ENCODE data around the gene ZNF587.
"Not testable (repeated sequence)": the region's sequence is repeated elsewhere in the genome, so short reads cannot be mapped to it uniquely, and the experiment has no call there.

The ZNF587 gene

DNA sequence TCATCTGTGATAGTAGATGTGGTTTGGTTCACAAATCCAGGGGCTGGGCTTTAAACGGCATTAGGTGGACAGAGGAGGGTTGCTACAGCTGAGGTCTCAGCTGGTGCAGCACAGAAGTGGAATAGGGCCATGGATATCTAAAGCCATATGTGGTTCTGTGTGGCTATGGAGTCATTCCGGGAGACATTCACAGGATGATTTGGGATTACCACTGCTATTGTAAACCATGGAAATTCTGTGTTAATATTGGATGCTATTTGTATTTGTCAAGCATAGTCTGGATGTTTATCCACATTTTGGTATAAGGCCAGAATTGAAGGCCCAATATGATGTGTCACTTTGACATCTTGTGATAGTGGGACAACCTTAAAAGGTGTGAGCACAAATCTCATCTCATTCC is 26.5 kb upstream of the ZNF587 start:
- DNase-seq = not testable (repeated sequence)

DNA sequence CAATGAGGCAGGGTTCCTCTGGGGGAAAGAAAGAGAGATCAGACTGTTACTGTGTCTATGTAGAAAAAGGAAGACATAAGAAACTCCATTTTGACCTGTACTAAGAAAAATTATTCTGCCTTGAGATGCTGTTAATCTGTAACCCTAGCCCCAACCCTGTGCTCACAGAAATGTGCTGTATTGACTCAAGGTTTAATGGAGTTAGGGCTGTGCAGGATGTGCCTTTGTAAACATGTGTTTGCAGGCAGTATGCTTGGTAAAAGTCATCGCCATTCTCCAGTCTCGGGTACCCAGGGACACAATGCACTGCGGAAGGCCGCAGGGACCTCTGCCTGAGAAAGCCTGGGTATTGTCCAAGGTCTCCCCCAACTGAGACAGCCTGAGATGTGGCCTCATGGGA is 26.1 kb upstream of the ZNF587 start:
- not testable (repeated sequence) for DNase-seq

DNA sequence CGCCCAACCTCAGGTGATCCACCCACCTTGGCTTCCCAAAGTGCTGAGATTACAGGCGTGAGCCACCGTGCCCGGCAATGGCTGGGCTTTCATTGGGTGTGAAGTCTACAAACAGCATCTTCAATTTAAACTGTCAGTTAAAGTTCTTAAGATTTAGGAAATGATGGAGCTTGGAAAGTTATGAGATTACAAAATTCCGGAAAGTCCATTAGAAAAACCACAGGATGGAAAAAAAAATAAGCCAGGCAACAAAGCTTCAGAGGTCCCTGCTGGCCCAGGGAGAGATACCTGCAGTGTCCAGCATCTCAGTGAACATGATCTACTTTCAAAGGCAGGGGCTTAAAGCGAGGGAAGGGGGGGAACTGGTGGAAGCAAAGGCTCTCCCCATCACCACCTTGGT is 24.1 kb upstream of the ZNF587 start:
- no peak for DNase-seq

DNA sequence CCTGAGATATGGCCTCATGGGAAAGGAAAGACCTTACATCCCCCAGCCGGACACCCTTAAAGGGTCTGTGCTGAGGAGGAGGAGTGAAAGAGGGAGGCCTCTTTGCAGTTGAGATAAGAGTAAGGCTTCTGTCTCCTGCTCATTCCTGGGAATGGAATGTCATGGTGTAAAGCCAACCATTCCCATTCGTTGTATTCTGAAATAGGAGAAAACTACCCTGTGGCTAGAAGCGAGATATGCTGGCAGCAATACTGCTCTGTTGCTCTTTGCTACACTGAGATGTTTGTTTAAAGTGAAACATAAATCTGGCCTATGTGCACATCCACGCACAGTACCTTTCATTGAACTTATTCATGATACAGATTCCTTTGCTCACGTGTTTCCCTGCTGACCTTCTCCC is 20.3 kb upstream of the ZNF587 start:
- no peak for DNase-seq

DNA sequence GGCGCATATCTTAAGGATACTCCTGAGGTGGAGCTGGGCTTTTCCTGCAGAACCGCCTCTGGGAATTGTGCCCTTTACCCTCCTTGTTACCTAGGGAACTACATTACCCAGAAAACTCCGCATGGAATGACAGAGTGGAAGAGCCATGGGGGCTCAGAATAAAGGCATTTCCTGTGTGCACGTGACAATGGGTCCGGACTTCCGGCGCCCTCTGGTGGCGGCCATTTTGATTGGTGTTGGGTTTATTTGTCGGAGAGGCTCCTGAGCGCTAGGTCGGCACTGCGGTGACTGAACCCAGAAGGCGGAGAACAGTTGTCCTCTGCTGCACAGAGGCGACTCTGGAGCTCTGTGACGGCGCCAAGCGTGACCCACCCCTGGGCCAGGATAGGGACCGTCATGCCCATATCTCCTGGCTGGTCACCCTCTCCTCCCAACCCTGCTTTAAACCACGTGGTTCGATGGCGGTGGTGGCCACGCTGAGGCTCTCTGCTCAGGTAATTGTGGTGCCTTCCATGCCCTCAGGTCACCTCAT is 19.5 kb upstream of the ZNF587 start, which contains the start of gene ZNF587B:
Gene ZNF587B (plus strand): TSS at position 229 of the 532 bp plus-strand sequence. CDS start 230 bp downstream, at position 459.
- no peak for DNase-seq

DNA sequence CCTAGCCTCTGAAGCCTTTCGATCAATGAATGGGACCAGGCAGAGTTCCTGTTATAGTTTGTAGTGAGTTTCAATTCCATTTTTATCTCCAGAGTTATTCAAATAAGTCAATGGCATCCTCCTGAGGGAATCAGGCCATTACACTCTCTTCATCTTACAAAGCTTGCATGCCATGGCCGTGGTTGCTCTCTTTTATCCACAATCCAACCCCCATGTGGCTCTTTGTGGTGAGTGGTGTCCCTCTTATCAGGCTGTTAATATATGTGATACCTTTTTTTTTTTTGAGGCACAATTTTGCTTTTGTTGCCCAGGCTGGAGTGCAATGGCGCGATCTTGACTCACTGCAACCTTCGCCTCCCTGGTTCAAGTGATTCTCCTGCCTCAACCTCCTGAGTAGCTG is 12.7 kb upstream of the ZNF587 start:
- not testable (repeated sequence) for DNase-seq

DNA sequence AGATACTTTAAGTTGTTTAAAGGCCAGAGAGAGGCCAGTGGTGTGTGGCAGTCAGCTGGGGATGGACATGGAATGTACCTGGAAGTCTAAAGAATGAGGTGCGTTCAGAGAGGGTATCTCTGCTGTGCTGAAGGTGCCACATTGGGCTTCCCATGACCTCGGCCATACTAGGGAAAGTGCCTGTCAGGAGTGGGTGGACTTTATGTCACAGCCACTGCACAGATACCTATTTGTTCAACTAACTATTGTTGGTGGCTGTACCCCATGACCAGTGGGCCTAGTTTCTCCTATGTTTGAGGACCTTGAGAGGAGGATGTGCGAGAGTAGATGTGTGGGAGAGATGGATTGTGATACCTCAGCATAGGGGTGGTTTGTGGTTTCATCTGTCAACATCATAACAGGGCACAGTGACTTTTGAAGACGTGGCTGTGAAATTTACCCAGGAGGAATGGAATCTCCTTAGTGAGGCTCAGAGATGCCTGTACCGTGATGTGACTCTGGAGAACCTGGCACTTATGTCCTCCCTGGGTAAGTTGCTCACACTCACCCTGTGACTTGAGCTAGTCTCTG is 11.0 kb upstream of the ZNF587 start:
- DNase-seq = not testable (repeated sequence)

DNA sequence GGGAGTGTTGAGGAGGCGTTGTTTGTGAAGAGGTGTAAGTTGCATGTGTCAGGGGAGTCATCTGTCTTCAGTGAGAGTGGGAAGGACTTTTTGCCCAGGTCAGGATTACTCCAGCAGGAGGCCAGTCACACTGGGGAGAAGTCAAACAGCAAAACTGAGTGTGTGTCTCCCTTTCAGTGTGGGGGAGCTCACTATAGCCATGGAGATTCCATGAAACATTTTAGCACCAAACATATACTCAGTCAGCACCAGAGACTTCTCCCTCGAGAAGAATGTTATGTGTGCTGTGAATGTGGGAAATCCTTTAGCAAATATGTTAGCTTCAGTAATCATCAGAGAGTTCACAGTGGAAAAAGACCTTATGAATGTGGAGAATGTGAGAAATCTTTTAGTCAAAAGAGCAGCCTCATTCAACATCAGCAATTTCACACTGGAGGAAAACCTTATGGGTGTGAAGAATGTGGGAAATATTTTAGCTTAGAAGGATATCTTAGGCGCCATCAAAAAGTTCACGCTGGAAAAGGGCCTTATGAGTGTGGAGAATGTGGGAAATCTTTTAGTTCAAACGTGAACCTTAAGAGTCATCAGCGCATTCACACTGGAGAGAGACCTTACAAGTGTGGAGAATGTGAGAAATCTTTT is 8.4 kb upstream of the ZNF587 start:
- DNase-seq = no peak

DNA sequence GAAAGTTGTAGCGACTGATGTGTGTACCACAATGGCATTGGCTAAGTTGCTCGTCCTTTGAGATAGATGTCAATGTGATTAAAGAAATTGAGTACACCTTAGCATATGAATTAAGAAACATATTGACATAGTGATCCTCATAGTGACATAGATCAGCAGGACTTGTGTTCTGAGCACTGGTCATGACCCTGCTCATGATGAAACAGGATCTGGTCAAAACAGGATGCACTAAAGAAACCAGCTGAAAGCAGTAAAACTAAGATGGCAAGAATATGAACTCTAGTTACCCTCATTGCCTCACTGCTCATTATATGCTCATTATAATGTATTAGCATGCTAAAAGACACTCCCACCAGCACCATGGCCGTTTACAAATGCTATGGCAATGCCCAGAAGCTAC is 2.5 kb upstream of the ZNF587 start:
- DNase-seq = not testable (repeated sequence)

DNA sequence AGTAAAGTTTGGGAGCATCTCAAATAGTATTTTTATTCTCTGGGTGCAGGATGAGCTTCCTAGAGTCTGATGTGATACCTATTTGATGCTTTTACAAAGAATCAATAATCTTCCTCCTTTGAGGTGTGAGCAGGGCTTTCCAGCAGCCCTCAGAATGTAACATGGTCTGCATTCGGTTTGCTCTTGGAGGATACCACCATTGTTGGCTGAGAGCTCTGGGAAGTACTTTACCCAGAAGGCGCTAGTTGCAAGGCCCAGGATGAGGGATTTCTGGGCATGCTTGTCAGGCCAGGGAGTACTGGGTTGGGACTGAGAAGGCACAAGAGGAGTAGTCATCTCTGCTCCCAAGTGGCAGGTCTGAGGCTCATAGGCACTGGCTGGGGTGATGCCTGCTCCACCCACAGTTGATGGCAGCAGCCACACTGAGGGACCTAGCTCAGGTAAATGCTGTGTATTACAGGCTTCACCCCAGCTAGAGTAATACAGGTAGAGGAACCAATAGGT is 445 bp upstream of the ZNF587 start:
- not testable (repeated sequence) for DNase-seq

DNA sequence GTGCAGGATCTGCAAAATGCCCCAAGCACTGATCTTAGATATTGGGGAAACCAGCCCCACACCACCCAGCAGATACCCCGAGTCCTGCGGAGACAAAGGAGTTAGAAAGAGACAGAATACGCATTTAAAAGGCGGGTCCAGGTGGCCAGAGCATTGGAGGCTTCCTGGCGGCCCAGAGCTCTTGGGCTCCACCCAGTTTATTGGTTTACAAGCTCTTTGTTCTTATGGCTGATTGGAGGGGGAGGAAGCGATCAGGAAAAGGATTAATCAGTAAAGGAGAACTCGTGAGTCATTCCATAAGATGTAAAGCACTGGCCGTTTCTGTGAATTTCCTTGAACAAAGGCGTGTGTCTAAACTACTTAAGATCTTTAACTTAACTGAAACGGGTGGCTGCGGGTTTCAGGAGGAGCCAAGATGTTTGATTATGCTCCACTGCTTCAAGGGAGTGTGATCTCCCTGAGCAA is 926 bp downstream of the ZNF587 start:
- DNase-seq = peak; percentile 66

DNA sequence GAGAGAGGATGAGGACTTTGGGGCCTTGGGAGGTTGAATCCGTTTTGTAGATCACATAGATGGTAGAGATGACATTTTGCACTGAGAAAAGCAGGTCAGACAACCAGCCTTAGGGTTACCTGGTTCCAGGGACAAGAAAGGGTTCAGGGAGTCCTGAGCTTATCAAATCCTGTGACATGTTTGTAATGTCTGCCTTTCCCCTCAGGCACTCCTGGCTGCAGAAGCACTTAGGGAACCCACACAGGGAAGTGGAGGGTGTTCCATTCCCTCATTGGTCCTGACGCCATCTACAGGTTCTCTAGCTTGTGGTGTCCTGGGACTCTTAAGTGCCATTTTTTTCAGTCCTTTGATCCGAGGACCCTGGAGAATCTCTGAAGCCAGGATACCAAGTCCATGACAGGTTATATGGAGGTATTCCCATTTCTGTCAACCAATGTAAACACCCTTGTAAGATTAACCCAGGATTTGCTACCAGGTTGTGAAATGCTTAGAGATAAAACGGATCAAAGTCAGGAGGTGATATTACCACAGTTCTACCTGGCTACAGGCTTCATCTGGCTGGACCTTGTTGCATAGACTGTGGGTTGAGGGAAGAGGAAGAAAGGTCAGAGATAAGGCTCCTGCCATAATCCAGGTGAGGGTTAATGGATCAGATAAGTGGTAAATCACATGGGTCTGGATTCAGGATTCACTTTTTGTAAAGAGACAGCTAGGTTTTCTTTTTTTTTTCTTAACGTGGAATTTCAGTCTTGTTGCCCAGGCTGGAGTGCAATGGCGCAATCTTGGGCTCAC is 2.3 kb downstream of the ZNF587 start:
- not testable (repeated sequence) for DNase-seq

DNA sequence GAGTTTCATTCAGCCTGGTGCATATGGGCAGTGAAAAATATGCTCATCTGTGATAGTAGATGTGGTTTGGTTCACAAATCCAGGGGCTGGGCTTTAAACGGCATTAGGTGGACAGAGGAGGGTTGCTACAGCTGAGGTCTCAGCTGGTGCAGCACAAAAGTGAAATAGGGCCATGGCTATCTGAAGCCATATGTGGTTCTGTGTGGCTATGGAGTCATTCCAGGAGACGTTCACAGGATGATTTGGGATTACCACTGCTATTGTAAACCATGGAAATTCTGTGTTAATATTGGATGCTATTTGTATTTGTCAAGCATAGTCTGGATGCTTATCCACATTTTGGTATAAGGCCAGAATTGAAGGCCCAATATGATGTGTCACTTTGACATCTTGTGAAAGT is 4.5 kb downstream of the ZNF587 start:
- not testable (repeated sequence) for DNase-seq

DNA sequence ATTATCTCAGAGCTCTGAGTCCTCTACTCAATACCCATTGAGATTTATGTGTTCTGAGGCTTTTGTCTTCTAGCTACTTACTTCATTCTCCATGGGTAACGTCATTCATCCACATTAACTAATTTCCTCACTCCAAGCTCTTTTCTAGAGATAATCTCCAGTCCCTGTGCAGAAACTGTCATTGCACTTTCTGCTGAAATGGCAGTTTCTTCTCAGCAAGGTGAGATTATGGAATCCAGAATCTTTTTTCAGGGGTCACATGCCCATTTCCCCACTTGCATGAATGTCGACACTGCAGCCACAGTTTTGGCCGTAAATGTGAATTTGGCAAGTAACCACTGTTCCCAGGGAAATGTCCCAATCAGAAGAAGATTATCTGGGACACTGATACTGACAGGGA is 12.7 kb downstream of the ZNF587 start:
- DNase-seq = not testable (repeated sequence)

DNA sequence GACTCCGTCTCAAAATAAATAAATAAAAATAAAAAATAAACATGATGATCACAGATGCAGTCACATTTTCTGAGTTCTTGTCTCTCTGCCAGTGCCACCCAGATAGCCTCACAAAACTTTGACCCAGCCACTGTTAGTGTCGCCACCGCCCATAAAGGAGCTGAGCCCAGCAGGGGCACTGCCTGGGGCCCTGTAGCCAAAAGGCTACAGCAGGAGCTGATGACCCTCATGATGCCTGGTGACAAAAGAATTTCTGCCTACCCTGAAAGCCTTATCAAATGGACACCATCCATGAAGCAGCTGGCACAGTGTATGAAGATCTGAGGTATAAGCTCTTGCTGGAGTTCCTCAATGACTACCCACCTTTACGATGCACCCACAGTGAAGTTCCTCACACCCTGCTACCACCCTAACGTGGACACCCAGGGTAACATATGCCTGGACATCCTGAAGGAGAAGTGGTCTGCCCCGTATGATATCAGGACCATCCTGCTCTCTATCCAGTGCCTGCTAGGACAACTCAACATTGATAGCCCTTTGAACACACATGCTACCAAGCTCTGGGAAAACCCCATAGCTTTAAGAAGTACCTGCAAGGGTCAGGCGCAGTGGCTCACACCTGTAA is 18.3 kb downstream of the ZNF587 start:
- no peak for DNase-seq

DNA sequence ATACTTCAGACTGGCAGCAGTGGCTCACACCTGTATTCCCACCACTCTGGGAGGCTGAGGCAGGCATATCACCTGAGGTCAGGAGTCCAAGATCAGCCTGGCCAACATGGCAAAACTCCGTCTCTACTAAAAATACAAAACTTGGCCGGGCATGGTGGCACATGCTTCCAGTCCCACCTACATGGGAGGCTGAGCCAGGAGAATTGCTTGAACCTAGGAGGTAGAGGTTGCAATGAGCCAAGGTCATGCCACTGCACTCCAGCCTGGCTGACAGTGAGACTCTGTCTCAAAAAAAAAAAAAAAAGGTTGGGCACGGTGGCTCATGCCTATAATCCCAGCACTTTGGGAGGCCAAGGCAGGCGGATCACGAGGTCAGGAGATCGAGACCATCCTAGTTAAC is 20.0 kb downstream of the ZNF587 start:
- not testable (repeated sequence) for DNase-seq

DNA sequence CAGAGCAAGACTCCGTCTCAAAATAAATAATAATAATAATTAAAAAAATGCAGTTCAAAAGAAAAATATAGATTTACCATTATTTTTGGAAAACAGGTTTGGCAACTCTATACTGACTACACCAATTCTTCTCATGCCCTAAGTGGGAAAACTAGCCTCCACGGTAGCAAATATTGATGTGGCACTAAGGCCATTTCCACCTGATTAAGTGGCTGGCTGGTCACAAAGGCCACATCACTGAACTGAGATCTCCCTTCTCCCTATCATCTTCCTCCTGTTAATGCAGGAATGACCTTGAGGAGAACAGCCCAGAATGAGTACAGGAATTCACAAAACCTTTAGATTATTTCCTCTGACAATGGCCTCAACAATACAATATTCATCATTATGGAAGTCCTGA is 20.6 kb downstream of the ZNF587 start:
- no peak for DNase-seq

DNA sequence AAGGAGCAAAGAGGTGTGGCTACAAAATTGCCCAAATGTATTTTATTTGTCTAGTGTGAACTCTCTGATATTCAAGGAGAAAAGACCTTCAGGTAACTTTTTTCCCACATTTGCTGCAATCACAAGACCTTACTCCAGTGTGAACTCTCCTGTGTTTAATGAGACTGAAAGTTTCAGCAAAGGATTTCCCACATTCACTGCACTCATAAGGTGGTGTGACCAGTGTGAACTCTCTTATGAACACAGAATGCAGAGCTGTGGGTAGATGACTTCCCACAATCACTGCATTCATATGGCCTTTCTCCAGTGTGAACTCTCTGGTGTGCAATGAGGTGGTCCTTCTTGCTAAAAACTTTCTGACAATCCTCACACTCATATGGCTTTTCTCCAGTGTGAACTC is 22.8 kb downstream of the ZNF587 start:
- DNase-seq = no peak

DNA sequence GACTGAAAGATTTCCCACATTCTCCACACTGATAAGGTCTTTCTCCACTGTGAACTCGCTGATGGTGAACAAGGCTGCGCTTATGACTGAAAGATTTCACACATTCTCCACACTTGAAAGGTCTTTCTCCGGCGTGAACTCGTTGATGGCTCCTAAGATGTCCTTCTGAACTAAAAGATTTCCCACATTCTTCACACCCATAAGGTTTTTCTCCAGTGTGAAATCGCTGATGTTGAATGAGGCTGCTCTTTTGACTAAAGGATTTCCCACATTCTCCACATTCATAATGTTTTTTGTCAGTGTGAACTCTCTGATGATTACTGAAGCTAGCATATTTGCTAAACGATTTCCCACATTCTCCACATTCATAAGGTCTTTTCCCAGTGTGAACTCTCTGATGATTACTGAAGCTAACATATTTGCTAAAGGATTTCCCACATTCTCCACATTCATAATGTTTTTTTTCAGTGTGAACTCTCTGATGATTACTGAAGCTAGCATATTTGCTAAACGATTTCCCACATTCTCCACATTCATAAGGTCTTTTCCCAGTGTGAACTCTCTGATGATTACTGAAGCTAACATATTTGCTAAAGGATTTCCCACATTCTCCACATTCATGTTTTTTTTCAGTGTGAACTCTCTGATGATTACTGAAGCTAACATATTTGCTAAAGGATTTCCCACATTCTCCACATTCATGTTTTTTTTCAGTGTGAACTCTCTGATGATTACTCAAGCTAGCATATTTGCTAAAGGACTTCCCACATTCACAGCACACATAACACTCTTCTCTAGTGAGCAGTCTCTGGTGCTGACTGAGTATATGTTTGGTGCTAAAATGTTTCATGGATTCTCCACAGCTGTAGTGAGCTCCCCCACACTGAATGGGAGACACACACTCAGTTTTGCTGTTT is 24.5 kb downstream of the ZNF587 start:
- DNase-seq = not testable (repeated sequence)

DNA sequence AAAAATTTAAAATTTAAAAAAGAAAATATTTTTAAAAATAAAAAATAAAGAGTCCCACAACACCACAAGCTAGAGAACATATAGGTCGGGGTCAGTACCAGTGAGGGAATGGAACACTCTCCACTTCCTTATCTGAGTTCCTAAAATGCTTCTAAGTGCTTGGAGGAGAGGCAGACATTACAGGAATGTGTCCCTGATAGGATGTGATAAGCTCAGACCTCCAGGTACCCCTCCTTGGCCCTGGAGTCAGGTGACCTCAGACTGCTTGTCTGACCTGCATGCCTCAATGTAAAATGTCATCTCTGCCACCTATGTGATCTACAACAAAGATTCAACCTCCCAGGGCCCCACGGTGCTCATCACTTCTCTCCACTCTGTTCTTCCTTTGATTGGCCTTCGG is 36.4 kb downstream of the ZNF587 start:
- DNase-seq = no peak

DNA sequence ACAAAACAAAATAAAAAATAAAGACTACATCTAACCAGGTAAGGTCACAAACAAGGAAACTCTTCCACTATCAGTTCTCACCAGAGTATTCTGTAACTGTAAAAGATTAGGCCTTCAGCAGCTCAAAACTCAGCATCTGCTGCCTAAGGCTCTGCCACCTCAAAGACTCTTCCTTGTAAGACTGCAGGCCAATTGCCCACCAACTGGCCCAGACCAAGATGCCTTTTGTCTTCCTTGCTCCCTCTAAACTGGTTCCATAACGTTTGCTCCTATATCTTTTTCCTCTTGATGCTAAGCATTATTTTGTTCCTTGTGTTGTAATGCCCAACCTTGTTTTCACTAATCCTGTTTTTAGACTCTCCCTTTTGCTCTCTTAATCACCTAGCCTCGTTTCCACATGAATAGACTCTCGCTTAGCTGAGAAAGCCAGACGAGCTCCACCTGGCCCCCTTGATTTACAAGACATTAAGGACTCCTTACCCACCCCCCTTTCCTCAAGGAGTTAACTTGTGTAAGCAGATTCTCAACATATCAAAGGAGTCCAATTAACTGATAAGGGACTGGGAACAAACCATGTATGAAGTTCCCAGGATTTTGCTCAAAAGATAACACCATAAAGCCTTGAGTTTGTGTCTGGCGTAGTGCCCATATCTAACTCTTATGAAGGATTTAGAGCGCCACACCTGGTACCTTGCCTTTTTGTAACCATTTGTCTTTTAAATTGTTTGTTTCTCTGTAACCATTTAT is 37.7 kb downstream of the ZNF587 start:
- DNase-seq = no peak
